GM18861 (cell line): ENCODE measurements around the gene MED19.
"Not testable (repeated sequence)": the region's sequence is repeated elsewhere in the genome, so short reads cannot be mapped to it uniquely, and the experiment has no call there.

Experiments used
- ATAC-seq: cut with Tn5 transposase; IDR thresholded peaks from one replicate; pipeline ENCODE4 v1.9.1; 2021; ENCODE audit not compliant: unreplicated experiment

MED19 gene

DNA sequence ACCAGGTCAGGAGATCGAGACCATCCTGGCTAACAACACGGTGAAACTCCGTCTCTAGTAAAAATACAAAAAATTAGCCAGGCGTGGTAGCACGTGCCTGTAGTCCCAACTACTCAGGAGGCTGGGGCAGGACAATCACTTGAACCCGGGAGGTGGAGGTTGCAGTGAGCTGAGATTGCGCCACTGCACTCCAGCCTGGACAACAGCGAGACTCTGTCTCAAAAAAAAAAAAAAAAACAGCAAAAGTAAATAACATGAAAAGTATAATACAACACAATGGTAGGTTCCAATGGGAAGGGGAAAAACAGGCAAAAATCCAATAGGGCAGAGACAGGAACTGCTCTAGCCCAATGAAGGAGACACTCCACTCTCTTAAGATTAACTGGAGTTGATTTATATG lies 6.6 kb downstream of the MED19 start:
- not testable (repeated sequence) for ATAC-seq

DNA sequence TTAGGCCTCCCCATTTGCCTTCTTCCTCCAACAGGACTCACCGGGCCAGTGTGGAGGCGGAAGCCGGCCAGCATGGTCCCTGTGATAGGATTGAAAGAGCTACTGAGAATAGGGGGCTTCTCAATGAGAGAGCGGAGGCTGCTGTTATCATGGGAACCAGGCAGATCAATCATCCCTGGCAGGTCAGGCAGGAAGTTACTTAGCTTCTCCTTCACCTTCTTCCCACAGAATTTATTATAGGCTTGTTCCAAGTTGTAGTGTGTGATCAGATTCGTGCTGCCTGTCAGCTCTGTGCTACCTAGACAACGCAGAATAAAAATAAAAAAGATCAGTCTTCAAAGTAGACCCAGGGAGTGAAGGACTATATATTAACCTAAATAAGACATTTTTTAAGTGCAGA lies 7.1 kb downstream of the MED19 start:
- no peak for ATAC-seq

DNA sequence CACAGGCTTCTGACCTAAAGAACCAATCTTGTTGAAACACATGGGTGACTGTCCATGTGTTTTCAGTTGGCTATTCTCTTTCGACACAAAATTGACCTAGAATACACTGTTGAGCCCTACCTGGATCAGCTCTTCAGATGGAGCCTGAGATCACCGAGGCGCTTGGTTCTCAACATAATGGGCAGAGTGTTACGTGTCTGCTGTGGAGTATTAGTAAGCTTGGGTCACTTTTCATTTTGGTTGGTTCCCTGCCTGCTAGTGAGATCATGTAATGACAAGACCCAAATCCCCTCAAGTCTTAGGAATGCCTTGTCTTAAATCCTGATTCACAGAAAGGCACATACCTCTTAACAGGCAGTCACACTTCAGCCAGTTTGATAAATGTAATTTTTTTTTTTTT lies 8.7 kb downstream of the MED19 start:
- ATAC-seq: no peak

GRCh38 chr11:57700425-57700824 lies 11.6 kb downstream of the MED19 start:
- no peak for ATAC-seq

DNA sequence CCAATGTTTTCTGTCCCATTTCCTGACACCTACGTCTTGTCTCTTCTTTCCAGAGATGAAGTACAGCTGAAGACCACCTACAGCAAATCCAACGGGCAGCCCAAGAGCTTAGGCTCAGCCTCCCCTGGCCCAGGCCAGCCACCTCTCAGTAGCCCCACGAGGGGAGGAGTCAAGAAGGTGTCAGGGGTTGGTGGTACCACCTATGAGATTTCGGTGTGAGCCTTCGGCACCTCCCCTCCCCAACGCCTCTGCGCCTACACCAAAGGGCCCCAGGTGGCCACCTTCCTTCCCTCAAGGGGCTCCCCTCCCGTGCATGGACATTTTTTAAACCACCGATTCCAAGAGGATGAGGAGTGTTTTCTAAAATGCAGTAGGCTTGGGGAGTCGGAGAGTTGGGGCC lies 12.2 kb downstream of the MED19 start:
- ATAC-seq: no peak

- ATAC-seq: no peak
These were observed 13.1 kb downstream of the MED19 start for GRCh38 chr11:57698843-57699365.

- not testable (repeated sequence) for ATAC-seq
These were observed 21.5 kb downstream of the MED19 start for GRCh38 chr11:57690474-57690873.

DNA sequence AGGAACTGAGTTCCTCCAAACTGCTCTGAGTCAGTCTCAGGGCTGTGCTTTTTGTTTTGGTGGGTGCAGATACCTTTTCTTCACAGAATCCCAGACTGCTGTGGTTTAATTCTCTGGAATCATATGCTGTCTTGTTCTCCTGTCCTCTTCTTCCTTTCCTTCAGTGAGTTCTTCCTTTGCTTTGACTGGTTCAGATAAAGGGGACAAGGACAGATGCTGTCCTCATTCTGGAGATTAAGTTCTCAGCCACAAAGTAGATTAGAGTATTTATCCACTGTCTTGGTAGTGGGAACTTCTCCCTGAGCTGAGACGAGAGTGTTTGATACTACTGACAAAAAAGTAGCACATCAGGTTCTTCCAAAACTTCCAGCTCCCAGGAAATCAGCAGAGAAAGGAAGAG lies 30.8 kb downstream of the MED19 start:
- no peak for ATAC-seq

DNA sequence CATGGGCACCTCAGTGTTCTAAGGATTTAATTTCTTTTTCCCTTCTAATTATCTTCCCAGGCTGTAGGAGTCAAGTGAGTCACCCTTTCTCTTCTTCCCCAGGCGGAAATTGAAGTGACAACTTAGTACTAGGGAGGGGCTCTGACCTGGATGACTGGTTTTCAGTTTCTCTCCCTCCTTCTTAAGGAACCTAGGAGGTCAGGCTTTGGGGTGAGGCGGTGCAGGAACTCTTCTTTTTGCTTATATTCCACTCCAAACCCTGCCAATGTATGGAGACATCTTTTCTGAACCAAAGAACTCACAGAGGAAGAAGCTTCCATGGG lies 31.5 kb downstream of the MED19 start:
- no peak for ATAC-seq

DNA sequence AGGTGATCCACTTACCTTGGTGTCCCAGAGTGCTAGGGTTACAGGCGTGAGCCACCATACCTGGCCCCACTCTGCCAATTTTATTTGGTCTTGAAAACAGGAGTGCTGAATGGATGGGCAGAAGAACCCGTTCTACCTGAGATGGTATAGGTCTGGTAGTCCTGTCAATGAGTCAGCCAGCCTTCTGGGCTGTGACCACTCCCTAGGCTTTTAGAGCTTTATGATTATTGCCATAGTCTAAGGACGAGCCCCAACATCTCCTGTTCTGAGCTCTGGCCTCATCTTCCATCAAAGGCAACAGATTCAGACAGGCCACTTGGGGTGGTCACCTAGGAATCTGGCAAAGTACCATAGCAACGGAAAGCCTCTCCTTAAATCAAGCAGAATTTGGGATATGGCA lies 32.6 kb downstream of the MED19 start:
- no peak for ATAC-seq

DNA sequence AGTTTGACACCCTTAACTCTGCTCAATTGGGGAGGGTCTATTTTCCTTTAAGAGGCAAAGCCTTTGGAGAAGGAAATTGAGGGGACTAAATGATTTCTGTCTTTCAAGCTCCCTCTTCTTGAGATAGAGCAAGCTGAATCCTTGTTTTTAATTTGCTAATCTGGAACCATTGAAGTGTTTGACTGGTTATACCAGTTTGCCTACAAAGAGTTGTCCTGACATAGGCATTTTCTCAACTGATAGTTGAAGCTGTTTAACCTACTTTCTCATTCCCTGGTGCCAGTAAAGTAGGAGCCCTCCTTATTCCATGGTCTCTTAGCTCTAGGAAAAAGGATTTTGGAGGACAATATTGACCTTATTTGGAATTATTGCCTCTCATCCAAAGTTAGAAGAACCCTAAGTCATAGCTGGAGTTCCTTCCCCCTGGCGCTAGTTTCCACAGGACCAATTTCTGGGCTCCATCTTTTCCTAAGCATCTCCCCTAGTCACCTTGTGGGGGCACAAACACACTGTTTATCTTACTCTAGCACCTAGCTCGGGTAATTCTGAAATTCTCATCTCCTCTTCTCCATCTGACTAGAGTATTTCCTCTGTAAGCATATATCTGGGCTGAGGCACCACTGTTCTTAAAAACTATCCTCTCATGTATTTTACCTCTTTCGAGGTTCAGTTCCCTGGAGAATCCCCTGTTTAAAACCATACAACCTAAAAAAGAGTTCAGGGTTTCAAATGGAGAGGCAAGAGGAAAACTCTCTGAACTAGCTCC lies 36.7 kb downstream of the MED19 start:
- ATAC-seq: no peak

DNA sequence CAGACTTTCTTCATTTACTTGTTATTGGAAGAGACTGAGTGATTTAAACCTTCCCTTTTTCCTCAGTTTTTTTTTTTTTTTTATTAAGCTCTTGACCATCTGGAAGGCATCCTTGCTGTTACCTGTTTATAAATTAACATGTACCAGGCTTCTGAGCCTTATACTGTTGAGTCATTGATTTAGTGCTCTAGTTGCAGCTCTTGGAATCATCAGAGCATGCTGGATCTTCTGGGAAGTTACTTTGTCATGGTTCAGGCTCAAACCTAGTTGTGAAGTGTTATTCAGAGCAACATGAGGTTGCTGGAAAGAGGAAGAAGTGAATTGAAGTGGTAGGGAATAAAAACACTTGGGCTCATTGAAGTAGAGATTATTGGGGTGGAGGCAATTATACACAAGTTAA lies 37.8 kb downstream of the MED19 start:
- no peak for ATAC-seq

DNA sequence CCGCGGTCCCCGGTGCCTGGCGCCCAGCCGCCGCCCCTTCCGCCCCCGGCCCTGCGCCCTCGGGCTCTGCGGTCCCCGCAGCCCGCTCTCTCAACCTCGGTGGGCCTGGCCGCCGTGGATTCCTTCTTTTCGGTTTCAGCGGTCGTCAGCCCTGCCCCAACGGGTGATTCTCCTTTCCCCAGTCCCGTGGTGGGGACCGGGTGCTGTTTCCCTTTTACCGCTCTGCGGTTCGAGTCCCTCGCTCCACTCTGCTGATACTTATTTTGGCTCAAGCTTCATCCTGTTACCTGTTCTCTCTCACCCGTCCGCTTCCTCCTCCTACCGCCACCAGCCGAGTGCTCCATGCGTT lies 43.6 kb downstream of the MED19 start:
- ATAC-seq: no peak

DNA sequence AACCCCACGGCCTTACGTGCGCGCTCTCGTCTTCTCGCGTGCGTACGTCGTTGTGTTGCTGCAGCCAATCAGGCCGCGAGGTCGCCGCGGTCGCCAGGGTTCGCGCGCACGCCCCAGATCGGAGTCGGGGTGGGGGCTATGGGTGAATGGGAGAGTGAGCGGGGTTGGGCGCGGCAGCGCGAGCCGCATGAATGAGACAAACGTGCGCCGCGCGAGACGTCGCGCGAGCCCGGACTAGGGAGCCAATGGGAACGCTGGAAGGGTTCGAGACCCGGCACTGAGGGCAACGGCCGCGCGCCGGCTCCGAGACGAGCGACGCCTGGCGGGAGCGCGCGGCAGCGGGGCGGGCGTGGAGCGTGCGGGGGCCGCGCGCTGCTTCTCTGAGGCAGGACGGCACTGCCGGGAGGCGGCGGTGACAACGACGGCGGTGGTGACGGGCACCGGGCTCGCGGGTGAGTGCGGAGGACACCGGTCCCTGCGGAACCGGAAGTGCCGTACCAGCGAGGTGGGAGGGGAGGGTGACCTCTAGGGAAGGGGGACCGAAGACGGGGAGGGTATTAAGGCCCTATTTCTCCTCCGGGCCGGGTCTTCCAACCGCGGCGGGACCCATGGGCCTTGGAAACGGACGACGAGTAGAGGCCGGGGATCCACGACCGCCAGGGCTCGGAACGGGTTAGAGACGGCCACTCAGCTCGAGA lies 44.1 kb downstream of the MED19 start, which contains the start of gene ZDHHC5:
ZDHHC5 (plus strand) TSS at position 379 of the 698 bp plus-strand sequence. CDS start 4,977 bp downstream, outside the sequence.
- peak; percentile 87 for ATAC-seq

- ATAC-seq: peak; percentile 55
These were observed 44.8 kb downstream of the MED19 start for GRCh38 chr11:57667117-57667735.

DNA sequence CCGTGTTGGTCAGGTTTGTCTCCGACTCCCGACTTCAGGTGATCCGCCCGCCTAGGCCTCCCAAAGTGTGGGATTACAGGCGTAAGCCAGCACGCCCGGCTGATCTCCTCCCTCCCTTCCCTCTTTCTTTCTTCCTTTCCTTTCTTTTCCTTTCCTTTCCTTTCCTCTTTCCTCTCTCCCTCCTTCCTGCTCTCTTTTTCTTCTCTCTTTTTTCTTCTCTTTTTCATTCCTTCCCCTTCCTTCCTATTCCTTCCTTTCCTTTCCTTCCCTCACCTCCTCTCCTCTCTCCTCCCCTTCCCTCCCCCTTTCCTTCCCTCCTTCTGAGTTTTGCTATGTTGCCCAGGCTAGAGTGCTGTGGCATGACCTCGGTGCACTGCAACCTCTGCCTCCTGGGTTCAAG lies 48.0 kb downstream of the MED19 start:
- no peak for ATAC-seq

DNA sequence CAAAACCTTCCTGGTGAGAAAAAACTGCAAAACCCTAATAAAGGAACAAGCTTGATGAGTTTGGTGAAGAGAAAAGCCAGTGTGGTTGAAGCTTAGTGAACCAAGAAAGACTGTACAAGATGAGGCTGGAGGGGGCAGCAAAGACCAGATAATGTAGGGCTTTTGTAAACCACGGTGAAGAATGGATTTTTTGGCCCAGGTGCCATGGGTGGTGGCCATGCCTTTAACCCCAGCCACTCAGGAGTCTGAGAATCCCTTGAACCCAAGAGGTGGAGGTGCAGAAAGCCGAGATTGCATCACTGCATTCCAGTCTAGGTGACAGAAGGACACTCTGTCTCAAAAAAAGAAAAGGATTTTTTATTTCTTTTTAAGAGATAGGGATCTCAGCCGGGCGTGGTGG lies 49.1 kb downstream of the MED19 start:
- ATAC-seq: no peak

DNA sequence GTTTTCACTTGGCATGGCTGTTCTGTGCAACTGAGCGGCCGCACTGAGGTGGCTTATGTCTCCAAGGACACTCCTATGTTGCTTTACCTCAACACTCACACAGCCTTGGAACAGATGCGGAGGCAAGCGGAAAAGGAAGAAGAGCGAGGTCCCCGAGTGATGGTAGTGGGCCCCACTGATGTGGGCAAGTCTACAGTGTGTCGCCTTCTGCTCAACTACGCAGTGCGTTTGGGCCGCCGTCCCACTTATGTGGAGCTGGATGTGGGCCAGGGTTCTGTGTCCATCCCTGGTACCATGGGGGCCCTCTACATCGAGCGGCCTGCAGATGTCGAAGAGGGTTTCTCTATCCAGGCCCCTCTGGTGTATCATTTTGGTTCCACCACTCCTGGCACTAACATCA lies 52.3 kb downstream of the MED19 start:
- no peak for ATAC-seq

- ATAC-seq: no peak
These were observed 54.0 kb downstream of the MED19 start for GRCh38 chr11:57658023-57658361.

GRCh38 chr11:57657194-57658022 lies 54.6 kb downstream of the MED19 start, which contains the start of gene CLP1:
Gene CLP1, plus strand, starts transcription at chr11:57657762. Its CDS starts 1,715 bp downstream, at chr11:57659477.
- ATAC-seq: peak; percentile 99

DNA sequence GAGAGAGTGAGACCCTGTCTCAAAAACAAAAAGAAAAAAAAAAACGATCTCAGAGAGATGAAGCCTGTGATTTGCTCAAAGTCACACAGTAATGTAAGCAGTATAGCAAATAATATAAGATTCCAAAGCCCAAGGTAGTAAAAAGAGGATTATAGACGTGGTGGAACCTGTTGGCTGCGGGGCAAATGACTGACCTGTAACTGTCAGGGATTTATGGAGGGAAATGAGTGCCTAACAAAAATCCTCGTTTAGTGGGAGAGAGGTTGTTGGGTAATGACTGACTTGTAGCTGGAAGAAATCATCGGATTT lies 55.2 kb downstream of the MED19 start:
- no peak for ATAC-seq
